HCT116 (cell line): ENCODE measurements around the gene COL9A3.
"Not testable (repeated sequence)": the region's sequence is repeated elsewhere in the genome, so short reads cannot be mapped to it uniquely, and the experiment has no call there.

Experiments
- CEBPB ChIP-seq: IDR thresholded peaks from 2 replicates; pipeline ENCODE4 v1.6.1; 2012; ENCODE audit warnings: low read depth
- CTCF ChIP-seq, 3 experiments: fragments of 200-600 bp in 1 of 3; sonication (generic) in 1 of 3; IDR thresholded peaks in 2 of 3; conservative IDR thresholded peaks in 1 of 3; 2 replicates each; pipeline ENCODE4 v1.5.1; 2012 to 2017; ENCODE audit warnings: low read depth in 2 of 3, low read length in 2 of 3, antibody characterized with exemption in 1 of 3, borderline replicate concordance in 1 of 3, control low read depth in 1 of 3, mild to moderate bottlenecking in 1 of 3, mixed read lengths in 1 of 3, mixed run types in 1 of 3, moderate library complexity in 1 of 3; ENCODE audit not compliant: insufficient read depth in 1 of 3
- EGR1 ChIP-seq: IDR thresholded peaks from 2 replicates; pipeline ENCODE4 v1.6.1; 2012; ENCODE audit warnings: low read depth
- EZH2 ChIP-seq: fragments of 200-600 bp; sonication (generic); IDR thresholded peaks from 2 replicates; pipeline ENCODE4 v1.6.1; 2017; ENCODE audit warnings: antibody characterized with exemption, mixed run types
- EZH2phosphoT487 ChIP-seq: fragments of 200-600 bp; IDR thresholded peaks from 2 replicates; pipeline ENCODE4 v1.6.1; 2018; ENCODE audit warnings: antibody characterized with exemption, borderline replicate concordance
- FOSL1 ChIP-seq: IDR thresholded peaks from 2 replicates; pipeline ENCODE4 v1.6.1; 2012; ENCODE audit warnings: low read depth
- POLR2A ChIP-seq: IDR thresholded peaks from 2 replicates; pipeline ENCODE4 v1.7.0; 2011; ENCODE audit warnings: borderline replicate concordance; ENCODE audit not compliant: insufficient read depth, insufficient read length; ENCODE audit errors: extremely low read depth
- POLR2AphosphoS5 ChIP-seq: IDR thresholded peaks from 2 replicates; pipeline ENCODE4 v1.6.1; 2011; ENCODE audit warnings: mild to moderate bottlenecking, low read depth, low read length, moderate library complexity
- SIN3A ChIP-seq: IDR thresholded peaks from 2 replicates; pipeline ENCODE4 v1.6.1; 2012; ENCODE audit warnings: low read depth
- SP1 ChIP-seq: IDR thresholded peaks from 2 replicates; pipeline ENCODE4 v1.6.1; 2012; ENCODE audit warnings: low read depth
- SRF ChIP-seq: IDR thresholded peaks from 2 replicates; pipeline ENCODE4 v1.6.1; 2012; ENCODE audit warnings: low read depth
- TCF7L2 ChIP-seq: IDR thresholded peaks from 2 replicates; pipeline ENCODE4 v1.7.0; 2011; ENCODE audit warnings: borderline replicate concordance, inconsistent platforms; ENCODE audit not compliant: insufficient read depth, insufficient read length; ENCODE audit errors: extremely low read depth
- ZNF274 ChIP-seq: fragments of 200-500 bp; sonication (Bioruptor generic); IDR thresholded peaks from 2 replicates; pipeline ENCODE4 v1.6.1; 2014; ENCODE audit warnings: mild to moderate bottlenecking, low read depth, low read length, inconsistent platforms
- TF ChIP-seq, protein P1 (sequence below): IDR thresholded peaks from 2 replicates; pipeline ENCODE4 v1.6.1; 2012

GRCh38 chr20:62848917-62849316 is 32.1 kb downstream of the COL9A3 start:
- TF ChIP-seq CTCF (IDR thresholded peaks at IDR 0.05 in 2 of 3, conservative IDR thresholded peaks at IDR 0.05 in 1 of 3; ENCODE audit: borderline replicate concordance in 1 of 3, insufficient read depth in 1 of 3, low read depth in 2 of 3, low read length in 2 of 3); ZNF274; EZH2; EGR1; POLR2A; TCF7L2; SIN3A; POLR2AphosphoS5; FOSL1; CEBPB; SRF; EZH2phosphoT487; SP1: not testable (repeated sequence)
- TF ChIP-seq, protein P1, sequence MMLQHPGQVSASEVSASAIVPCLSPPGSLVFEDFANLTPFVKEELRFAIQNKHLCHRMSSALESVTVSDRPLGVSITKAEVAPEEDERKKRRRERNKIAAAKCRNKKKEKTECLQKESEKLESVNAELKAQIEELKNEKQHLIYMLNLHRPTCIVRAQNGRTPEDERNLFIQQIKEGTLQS, result not testable (repeated sequence)
